GM19035 (cell line): ENCODE results near the gene SEC23B.
"Not testable (repeated sequence)": the region's sequence is repeated elsewhere in the genome, so short reads cannot be mapped to it uniquely, and the experiment has no call there.

Experiments used
- ATAC-seq: cut with Tn5 transposase; IDR thresholded peaks from one replicate; pipeline ENCODE4 v1.9.1; 2021; ENCODE audit not compliant: unreplicated experiment

SEC23B gene

DNA sequence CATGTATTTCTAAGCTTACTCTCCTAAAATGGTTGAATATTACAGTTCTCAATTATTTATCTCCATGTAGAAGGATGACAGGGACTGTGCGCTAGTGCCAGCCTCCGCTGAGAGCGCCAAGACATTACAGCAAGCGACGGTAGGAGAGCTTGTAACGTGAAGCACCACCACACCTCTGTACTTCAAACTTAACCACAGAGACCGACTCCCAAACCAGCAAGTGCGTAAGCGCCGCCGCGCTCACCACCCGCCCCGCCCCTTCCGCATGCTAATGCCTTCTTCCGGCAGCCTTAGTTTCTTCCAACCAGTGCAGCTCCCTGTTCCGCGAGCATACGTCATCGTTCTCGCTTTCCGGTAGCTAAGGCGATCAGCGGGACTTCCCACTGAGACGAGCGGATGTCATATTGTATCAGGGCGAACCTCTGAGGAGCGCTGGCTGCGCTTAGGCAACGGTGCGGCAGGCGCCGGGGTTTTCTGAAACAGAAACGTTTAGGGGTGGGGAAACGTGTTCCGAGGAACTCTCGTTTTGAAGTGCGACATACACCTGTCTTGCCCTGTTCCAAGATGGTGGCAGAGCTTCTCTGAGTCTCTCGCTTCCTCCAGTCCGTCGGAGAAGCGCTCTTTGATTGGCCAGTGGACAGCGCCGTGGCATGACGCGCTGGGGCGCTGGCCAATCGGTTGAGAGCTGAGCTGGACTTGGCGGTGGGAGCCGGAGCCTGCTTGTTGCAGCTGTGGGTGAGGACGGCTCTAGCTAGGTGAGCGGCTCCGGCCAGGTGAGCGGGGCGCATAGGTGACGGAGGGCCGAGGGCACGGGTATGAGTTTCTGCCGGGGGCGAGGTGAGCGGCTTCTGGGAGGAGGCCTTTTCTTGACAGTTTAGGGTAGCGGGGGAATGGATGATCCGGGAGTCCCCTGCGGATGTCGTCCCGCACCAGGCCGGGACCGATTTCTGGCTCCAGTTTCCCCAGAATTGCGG is at the start of gene SEC23B:
Gene SEC23B (plus strand): TSS at position 723 of the 974 bp plus-strand sequence. CDS start 2,896 bp downstream, outside the sequence.
- peak; percentile 95 for ATAC-seq

DNA sequence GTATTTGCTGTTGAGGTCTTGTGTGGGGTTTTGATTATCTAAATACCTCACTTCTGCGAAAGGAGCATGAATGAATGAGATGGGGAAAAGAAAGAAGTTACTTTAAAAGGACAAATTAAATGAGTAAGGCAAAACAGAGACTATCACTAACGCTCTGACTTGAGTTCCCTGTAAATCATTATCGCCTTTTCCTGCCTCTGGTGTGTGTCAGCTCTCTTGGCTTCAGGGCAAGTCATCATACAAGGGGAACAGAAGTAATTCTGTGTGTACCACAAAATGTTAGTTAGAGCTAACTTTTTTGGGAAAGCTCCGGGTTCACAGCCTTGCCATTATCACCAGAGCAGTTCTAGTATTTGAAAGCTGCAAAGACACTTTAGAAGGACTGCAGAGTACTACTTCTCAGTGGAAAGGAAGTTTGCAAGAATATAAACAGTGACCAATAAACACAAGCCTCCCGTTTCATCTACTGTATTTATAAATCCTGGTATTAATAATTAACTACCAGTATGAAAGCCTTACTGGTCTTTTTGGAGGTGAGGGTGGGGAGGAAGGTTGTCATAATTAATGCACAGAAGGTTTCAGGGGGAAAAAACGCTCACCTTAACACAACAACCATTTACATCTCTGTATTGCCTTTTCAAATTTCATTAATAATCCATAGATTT is 42.1 kb upstream of the SEC23B start:
- ATAC-seq, result no peak

DNA sequence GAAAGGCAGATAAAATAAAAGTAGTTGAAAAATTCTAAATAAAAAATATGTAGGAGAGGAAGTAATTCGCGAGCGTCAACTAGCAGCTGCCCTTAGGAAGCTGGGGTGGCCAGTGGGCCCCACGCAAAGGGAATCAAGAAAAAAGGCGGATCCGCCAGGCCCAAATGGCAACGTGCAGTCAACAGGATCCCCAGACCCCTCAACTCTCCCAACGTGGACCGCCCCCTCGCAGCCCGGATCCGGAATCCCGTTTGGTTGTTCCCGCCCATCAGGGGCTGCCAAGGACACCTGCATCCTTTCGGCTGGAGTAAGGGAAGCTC is 41.2 kb upstream of the SEC23B start:
- ATAC-seq, result peak; percentile 39

DNA sequence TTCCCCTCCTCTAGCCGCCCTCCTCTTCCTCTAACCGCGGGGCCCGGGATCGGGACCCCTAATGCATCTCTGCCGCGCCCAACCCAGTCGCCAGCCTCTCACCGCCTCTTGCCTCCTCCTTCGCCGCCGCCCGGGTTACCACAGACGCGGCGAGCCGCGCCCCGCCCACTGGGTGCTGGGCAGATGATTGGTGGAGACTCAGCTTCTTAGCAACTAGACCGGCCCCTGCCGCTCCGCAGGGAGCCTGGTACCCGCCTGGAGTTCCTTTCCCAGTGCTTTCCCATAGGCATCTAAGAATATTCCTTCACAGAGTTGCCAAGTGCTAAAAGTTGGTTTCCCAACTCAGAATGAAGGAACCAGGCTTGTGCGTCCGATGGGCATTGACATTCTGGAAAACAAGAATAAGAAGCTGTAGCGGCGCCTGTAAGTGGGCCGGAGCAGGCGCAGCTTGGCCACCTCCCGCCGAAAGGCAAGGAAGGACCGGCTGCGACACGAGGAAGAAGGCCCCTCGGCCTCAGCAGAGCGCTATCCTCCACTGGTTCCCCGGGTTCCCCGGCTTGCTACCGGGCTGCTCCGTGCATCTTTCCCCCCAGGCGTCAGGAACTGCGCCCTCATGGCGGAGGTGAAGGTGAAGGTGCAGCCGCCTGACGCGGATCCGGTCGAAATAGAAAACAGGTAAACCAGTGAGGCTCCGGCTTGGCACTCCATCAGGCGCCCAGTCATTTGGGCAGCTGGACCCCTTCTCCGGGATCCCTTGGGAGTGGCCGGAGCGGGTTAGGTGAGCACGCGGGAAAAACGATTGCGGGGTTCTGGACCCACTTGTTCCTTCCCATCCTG is 40.6 kb upstream of the SEC23B start, which contains the start of the genes DZANK1 and POLR3F:
Gene DZANK1 (minus strand): TSS at position 137 of the 837 bp plus-strand sequence. CDS start 1,672 bp downstream, outside the sequence.
Gene POLR3F (plus strand): TSS at position 497 of the 837 bp plus-strand sequence. CDS start 117 bp downstream, at position 614.
- ATAC-seq, result peak; percentile 98

DNA sequence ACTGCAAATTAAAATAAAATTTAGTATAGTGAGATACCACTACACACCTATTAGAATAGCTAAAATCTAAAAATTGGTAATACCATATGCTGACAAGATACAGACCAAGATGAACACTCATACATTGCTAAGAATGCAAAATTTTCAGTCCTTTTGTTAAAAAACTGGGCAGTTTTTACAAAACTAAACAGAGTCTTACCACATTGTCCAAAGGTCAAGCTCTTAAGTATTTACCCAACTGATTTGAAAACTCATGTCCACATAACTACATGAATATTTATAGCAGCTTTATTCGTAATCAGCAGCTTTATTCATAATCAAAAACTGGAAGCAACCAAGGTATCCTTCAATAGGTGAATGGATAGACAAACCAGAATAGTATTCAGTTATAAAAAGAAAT is 30.5 kb upstream of the SEC23B start:
- ATAC-seq, result no peak

DNA sequence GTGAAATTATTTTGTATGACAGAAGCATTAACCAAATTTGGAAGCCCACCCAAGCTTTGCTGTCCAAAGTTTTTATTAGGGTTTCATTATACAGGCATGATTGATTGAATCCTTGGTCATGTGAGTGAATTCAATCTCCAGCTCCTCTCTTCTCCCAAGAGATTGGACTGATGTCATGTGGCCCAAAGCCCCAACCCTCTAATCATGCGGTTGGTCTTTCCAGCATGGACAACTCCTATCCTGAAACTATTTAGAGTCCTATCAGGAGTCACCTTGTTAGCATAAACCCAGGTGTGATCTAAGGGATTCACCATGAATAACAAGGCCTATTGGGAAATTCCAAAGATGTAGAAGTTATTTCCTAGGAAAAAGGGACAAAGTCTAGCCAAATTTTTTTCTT is 29.9 kb upstream of the SEC23B start:
- ATAC-seq, result no peak

DNA sequence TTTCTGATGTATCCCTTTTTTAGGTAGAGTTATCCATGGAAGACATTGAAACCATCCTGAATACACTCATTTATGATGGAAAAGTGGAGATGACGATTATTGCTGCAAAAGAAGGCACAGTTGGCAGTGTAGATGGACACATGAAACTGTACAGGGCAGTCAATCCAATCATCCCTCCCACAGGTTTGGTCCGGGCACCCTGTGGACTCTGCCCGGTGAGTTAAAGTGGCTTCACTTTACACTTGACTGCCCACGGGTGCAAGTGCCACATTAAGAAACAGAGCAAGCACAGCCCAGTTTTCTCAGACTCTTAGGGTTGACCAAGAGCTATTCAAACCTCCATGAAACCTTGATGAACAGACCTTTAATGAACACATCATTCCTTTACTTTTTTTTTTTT is 26.1 kb upstream of the SEC23B start:
- ATAC-seq, result no peak

DNA sequence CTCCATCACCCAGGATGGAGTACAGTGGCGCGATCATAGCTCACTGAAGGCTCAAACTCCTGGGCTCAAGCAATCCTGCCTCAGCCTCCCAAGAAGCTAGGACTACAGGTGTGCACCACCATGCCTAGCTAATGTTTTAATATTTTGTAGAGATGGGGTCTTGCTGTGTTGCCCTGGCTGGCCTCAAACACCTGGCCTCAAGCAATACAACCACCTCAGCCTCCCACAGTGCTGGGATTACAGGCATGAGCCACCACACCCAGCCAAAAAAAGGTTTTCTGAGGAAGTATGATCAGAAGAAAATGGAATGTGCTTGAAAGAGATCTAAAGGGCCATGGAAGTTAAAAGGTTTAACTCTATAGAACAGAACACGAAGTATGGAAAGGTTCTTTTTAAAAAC is 19.4 kb upstream of the SEC23B start:
- no peak for ATAC-seq

DNA sequence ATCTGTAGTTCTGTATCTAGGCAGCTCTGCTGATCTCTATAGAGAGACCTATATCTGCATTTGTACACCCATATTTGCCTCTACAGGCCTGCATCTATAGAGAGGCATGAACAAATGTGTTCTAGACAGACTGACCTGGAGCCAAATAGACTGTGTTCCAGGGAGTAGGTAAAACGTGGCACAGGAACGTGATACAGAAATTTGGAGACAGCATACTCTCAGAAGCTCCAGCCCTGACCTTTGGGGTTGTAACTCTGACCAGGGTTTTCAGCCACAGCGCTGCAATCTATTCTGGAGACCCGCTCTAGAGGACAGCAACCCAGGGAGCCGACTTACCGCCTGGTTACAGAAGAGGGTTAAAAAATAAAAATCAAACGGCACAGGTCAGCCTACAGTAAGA is 11.7 kb upstream of the SEC23B start:
- no peak for ATAC-seq

DNA sequence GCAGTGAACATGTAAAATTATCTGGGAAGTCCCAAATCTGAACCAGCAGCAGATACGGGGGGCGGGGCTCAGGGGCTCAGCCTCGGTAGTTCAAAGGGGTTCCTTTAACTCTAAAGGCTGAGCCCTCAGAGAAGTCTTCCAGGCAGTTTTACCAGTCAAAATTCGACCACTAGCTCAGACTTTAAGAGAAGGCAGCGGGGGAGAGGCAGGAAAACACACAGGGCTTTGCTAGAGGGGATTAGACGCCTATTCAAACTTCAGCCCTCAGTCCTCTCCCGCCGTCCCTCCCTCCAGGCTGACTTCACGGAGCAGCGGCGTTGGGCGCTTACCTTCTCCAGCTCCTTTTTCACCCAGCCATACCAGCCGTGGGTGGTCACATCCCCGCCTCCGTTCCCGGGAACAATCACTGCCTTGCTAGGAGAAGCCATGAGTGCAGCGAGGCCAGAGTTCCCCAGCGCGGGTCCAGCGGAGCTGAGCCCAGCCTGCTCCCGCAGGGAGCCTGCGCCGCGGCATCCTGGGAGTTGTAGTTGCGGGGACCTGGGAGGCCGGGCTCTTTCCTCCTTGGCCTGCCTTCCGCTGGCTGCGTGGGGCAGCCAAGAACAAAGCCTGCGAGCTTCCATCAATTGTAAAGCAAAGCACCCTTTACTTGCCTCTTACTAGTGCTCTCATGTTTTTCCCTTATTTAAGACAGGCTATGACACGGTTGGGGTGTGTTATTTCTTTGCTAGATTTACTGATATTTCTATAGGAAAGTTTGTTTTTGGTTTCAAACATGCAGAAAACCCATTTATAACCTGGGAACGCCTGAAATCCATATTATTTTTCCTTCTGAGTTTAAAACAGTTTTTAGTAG is 10.8 kb upstream of the SEC23B start, which contains the start of gene RBBP9:
Gene RBBP9 (minus strand): TSS at position 486 of the 853 bp plus-strand sequence. CDS start 58 bp downstream, at position 428.
- ATAC-seq, result peak; percentile 98

DNA sequence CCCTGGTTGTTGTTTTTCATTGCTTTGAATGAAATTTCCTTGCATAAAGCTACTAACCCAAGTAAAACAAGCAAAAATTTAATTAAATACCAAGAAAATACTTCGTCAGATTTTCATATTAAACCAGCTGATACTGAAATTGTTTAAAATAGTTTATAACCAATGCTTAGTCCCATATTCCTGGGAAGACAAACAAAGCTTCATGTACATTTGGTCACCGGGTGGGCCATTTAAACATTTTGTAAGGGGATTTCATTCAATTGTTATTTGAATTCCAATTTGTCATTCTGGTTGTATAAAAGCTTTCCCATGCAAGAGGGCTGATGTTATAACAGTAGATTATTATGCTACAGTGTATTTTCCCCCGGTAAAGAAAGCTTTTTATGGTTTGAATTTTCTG is 10.1 kb upstream of the SEC23B start:
- no peak for ATAC-seq

DNA sequence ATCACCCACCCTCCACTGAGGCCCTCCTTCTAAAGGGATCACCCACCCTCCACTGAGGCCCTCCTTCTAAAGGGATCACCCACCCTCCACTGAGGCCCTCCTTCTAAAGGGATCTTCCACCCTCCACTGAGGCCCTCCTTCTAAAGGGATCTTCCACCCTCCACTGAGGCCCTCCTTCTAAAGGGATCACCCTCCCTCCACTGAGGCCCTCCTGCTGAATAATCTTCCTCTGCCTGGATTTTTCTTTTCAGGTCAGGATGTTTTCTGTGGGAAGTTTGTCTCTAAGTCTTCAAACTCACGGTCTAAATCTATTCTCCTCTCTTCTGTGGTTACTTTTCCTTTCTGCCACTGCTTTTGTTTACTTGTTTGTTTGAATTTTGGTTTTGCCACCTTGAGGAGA is 6.1 kb upstream of the SEC23B start:
- not testable (repeated sequence) for ATAC-seq

DNA sequence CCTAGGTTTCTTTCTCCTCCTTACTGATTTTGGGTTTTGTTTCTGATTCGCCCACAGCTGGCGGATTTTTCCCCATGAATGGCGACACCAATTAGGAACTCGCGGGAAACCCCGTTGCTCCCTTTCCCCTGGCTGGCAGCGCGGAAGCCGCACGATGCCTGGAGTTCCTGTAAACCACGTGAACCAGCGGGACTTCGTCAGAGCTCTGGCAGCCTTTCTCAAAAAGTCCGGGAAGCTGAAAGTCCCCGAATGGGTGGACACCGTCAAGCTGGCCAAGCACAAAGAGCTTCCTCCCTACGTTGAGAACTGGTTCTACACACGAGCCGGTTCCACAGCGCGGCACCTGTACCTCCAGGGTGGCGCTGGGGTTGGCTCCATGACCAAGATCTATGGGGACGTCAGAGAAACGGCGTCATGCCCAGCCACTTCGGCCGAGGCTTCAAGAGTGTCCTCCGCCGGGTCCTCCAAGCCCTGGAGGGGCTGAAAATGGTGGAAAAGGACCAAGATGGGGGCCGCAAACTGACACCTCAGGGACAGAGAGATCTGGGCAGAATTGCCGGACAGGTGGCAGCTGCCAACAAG is 3.2 kb upstream of the SEC23B start:
- ATAC-seq, result no peak

DNA sequence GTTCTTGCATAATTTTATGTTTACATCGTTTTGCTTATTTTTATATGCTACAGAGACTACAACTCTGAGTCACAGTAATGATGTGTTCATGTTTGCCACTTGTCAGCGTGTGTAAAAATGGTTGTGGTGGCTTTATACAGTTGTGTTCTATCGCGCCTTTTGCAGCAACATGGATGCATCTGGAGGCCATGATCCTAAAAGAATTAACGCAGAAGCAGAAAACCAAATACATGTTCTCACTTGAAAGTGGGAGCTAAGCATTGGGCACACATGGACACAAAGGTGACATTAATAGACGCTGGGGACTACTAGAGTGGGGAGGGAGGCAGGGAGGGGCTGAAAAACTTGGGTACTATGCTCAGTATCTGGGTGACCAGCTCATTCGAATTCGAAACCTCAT is 996 bp upstream of the SEC23B start:
- ATAC-seq, result no peak

DNA sequence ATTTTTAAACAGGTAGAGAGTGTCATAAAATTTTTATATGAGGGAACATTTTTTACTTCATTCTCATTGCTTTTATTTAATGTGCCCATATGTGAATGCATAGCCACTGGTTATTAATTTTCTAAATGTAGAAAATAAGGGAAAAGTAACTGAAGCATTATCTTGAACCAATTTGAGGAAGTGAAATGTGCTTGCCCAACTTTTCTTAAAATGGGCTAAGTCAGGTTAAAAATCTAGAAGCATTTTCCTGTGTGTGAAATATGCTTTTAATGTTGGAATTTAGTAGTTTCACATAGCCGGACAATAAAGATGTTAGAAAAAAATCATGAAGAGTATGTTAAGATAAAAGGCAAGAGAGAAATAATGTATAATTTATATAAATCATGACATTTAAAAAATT is 3.8 kb downstream of the SEC23B start:
- no peak for ATAC-seq

DNA sequence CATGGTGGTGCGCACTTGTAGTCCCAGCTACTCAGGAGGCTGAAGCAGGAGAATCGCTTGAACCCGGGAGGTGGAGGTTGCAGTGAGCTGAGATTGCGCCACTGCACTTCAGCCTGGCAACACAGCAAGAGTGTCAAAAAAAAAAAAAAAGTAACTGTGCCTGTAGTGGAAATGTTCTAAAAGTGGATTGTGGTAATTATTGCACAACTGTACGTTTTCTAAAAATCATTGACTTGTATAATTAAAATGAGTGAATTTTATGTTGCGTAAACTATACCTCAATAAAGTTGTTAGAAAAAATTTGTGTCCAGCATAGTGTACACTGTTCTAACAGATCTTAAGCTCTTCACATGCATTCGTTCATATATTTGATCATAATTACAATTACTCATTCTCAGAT is 5.5 kb downstream of the SEC23B start:
- no peak for ATAC-seq

DNA sequence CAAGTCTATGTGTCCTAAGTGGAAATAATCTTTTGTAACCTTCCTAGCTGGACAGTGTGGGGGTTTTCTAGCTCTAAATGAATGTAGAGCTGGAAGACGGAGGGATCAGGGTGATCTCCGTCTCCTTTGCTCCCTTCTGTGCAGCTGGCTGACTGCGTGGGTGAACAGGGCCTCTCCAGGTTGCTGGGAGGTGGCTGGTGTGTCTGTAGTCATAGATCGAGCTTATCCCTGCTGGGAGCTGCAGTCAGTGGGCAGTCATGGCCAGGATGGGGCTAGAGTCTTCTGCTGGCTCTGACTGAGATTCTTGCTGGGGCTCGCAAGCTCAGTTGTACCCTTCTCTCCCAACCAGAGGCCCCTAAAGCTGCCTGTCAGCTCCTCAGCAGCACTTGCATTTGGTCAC is 6.4 kb downstream of the SEC23B start:
- no peak for ATAC-seq

DNA sequence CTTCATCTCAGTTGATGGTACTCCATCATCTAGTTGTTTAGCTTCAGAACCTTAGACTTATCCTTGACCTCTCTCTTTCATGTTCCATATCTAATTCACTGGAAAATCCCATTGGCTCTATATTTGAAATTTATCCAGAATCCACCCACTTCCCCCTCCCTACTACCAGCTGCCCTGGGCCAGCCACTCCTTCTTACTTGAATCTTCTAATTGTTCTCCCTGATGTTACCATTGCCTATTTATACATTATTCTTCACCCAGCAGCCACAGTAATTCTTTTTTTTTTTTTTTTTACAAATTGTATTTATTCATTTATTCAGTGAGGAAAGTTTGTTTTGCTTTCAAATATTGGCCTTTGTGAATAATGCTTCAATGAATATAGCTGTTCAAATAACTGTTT is 8.2 kb downstream of the SEC23B start:
- ATAC-seq, result no peak

DNA sequence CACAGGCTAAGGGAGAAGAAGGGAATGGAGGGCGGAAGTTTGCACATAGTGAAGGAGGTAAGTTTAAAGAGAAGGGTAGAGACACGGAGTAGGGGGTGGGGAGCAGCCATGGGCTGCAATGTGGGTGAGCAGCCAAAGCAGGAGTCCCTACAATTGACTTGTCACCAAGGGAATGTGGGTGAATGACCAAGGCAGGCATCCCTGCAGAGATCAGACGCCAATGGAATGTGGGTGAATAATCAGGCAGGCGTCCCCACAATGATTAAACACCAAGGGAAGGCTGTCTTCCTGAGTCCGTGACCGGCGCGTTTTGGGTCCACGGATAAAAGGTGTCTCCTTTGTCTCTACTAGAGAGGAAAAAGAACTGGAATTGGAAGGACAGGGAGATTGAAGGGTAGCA is 14.3 kb downstream of the SEC23B start:
- not testable (repeated sequence) for ATAC-seq

DNA sequence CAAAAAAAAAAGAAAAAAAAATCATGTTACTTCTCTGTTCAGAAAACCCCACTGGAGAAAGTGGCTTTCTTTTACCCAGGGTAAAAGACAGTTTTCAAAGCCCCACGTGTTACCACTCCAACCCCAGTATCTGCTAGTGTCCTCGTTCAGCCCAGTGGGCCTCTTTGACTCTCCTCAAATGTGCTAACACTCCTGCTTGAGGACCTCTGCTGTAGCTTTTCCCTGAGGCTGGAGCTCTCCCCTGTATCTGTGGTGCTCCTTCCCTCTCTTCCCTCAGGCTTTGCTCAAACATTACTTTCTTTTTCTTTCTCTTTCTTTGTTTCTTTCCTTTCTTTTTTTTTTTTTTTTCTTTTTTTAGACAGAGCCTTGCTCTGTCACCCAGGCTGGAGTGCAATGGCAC is 15.3 kb downstream of the SEC23B start:
- no peak for ATAC-seq
